ENCODE measurements around the gene PKD1L1. TPM values are rescaled to one million over a fixed set of nuclear protein-coding genes. Genes with fewer than 3 reads are reported as not detected.

The PKD1L1 gene
- total RNA-seq, 1 experiment from 2014 or later = not detected

- TF ChIP-seq EZH2 (IDR thresholded peaks at IDR 0.05; ENCODE audit: borderline replicate concordance, low read depth, low read length, poor library complexity, severe bottlenecking) = no peak
- no peak for TF ChIP-seq CTCF (conservative IDR thresholded peaks at IDR 0.05; ENCODE audit: low read depth, low read length)
- BruUV-seq (replicated peaks) = no TSS peak
- H3K9me3 ChIP-seq (ENCODE audit: low read depth, low read length, poor library complexity, severe bottlenecking) = no peaks in the 10 kb centered on the region
- H3K4me1 ChIP-seq (ENCODE audit: insufficient read depth, low read length, poor library complexity, severe bottlenecking) = no peaks in the 10 kb centered on the region
- ChIA-PET POLR2A (ENCODE audit: low non-redundant PET) (no interaction called here), CTCF (no interaction called here)
- H3K27ac ChIP-seq (ENCODE audit: low read depth, low read length, poor library complexity, severe bottlenecking) = no peak overlapping the region
- intact Hi-C loops (cut with micrococcal nuclease; ENCODE audit: unreplicated experiment) = no loop called here
- no peak overlapping the region for H3K4me3 ChIP-seq (ENCODE audit: low read depth, low read length, poor library complexity, severe bottlenecking)
- DNase-seq (ENCODE audit: low spot score) = no peak
- peaks cover 67% of the 10 kb centered on the region for H3K27me3 ChIP-seq (replicated peaks; ENCODE audit: insufficient read depth, low read depth, low read length, poor library complexity)
- no peaks in the 10 kb centered on the region for H3K36me3 ChIP-seq (ENCODE audit: insufficient read depth, low read length, poor library complexity, severe bottlenecking)
Measured at GRCh38 chr7:47882635-47883034, 65.6 kb downstream of the PKD1L1 start.

- TF ChIP-seq CTCF (conservative IDR thresholded peaks at IDR 0.05; ENCODE audit: low read depth, low read length) = no peak
- TF ChIP-seq EZH2 (IDR thresholded peaks at IDR 0.05; ENCODE audit: borderline replicate concordance, low read depth, low read length, poor library complexity, severe bottlenecking) = no peak
- Histone ChIP-seq H3K27me3 (replicated peaks; ENCODE audit: insufficient read depth, low read depth, low read length, poor library complexity) (peaks cover 57% of the 10 kb centered on the region), H3K4me1 (ENCODE audit: insufficient read depth, low read length, poor library complexity, severe bottlenecking) (no peaks in the 10 kb centered on the region), H3K4me3 (ENCODE audit: low read depth, low read length, poor library complexity, severe bottlenecking) (no peak overlapping the region), H3K36me3 (ENCODE audit: insufficient read depth, low read length, poor library complexity, severe bottlenecking) (no peaks in the 10 kb centered on the region), H3K27ac (ENCODE audit: low read depth, low read length, poor library complexity, severe bottlenecking) (no peak overlapping the region), H3K9me3 (ENCODE audit: low read depth, low read length, poor library complexity, severe bottlenecking) (no peaks in the 10 kb centered on the region)
- no peak for DNase-seq (ENCODE audit: low spot score)
- intact Hi-C loops (cut with micrococcal nuclease; ENCODE audit: unreplicated experiment) = no loop called here
- no TSS peak for BruUV-seq (replicated peaks)
- POLR2A ChIA-PET (ENCODE audit: low non-redundant PET) = no interaction called here
- CTCF ChIA-PET = no interaction called here
Measured at GRCh38 chr7:47881256-47881655, 67.0 kb downstream of the PKD1L1 start.

GRCh38 chr7:47878662-47879061 is 69.6 kb downstream of the PKD1L1 start:
- Histone ChIP-seq H3K36me3 (ENCODE audit: insufficient read depth, low read length, poor library complexity, severe bottlenecking) (no peaks in the 10 kb centered on the region), H3K9me3 (ENCODE audit: low read depth, low read length, poor library complexity, severe bottlenecking) (no peaks in the 10 kb centered on the region), H3K4me1 (ENCODE audit: insufficient read depth, low read length, poor library complexity, severe bottlenecking) (no peaks in the 10 kb centered on the region), H3K27ac (ENCODE audit: low read depth, low read length, poor library complexity, severe bottlenecking) (no peak overlapping the region), H3K4me3 (ENCODE audit: low read depth, low read length, poor library complexity, severe bottlenecking) (no peak overlapping the region), H3K27me3 (replicated peaks; ENCODE audit: insufficient read depth, low read depth, low read length, poor library complexity) (peaks cover 42% of the 10 kb centered on the region)
- TF ChIP-seq EZH2 (IDR thresholded peaks at IDR 0.05; ENCODE audit: borderline replicate concordance, low read depth, low read length, poor library complexity, severe bottlenecking) (no peak), CTCF (conservative IDR thresholded peaks at IDR 0.05; ENCODE audit: low read depth, low read length) (no peak)
- ChIA-PET CTCF (no interaction called here), POLR2A (ENCODE audit: low non-redundant PET) (no interaction called here)
- intact Hi-C loops (cut with micrococcal nuclease; ENCODE audit: unreplicated experiment) = no loop called here
- no TSS peak for BruUV-seq (replicated peaks)
- DNase-seq (ENCODE audit: low spot score) = no peak
